Occipital lobe (tissue), 2 donors: ENCODE results near the gene CD209. TPM values are rescaled to one million over a fixed set of nuclear protein-coding genes. Genes with fewer than 3 reads are reported as not detected.
"Not testable (repeated sequence)": the region's sequence is repeated elsewhere in the genome, so short reads cannot be mapped to it uniquely, and the experiment has no call there.

ENCODE experiments used
- DNase-seq: peaks from one replicate; lab custom pipeline; 2025; lab: John Stamatoyannopoulos, UW
- total RNA-seq: library from RNA; depleted of rRNA; stranded (reverse); fragments of >200 nt; gene quantifications from one replicate; pipeline ENCODE4 v1.2.3, GENCODE V29; 2014

Gene CD209
- total RNA-seq, 1 donor from 2014 or later: 0.47 TPM

DNA sequence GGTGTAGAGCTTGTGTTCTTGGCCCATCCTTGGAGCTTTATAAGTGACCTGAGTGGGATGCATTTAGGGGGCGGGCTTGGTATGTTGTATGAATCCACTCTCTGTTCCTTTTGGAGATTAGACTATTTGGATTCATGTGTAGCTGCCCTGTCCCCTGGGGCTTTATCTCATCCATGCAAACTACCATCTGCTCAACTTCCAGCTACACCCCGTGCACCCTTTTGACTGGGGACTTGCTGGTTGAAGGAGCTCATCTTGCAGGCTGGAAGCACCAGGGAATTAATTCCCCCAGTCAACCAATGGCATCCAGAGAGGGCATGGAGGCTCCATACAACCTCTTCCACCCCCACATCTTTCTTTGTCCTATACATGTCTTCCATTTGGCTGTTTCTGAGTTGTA lies 21.8 kb upstream of the CD209 start:
- DNase-seq: no peak

DNA sequence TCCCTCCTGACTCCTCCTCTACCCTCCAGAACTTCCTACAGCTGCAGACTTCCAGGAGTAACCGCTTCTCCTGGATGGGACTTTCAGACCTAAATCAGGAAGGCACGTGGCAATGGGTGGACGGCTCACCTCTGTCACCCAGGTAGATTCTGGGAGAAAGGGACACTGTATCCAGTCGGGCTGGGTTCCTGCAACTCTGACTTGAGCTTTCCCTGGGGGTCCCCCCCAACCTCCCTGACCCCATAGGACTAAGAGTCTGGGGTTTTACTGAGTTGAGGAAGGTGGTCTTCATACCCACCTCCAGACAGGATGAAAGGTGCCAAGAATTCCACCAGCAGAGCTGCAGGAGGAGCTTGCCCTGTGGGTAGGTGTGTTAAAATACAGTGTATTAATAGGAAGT lies 20.2 kb upstream of the CD209 start:
- no peak for DNase-seq

DNA sequence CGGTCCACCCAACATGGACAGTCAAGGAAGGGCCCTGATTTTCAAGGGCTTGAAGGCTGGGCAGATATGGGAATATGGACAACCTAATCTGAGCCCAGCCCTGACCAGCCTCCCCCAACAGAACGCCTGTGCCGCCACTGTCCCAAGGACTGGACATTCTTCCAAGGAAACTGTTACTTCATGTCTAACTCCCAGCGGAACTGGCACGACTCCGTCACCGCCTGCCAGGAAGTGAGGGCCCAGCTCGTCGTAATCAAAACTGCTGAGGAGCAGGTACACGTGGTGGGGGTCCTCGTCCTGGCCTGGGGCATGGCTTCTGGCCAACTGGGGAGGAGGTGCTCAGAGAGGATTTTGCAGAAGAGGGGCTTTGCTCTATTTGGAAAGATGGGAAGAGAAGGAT lies 19.2 kb upstream of the CD209 start:
- DNase-seq: no peak

DNA sequence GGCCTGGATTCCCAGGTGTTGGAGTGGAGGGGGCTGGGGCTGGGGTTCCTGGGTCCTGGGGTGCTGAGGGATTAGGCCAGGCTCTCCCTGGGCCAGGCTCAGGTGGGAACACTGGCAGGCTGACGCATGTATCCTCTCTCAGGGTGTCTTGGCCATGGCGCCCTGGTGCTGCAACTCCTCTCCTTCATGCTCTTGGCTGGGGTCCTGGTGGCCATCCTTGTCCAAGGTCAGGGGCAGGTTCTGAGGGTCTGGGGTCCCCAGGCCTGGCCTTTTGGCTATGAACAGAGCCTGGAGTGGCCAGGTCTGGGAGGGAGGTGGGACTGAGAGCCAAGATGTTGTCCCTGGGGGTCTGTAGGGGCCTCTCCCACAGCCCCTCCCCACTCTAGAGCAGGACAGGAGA lies 17.7 kb upstream of the CD209 start:
- not testable (repeated sequence) for DNase-seq

DNA sequence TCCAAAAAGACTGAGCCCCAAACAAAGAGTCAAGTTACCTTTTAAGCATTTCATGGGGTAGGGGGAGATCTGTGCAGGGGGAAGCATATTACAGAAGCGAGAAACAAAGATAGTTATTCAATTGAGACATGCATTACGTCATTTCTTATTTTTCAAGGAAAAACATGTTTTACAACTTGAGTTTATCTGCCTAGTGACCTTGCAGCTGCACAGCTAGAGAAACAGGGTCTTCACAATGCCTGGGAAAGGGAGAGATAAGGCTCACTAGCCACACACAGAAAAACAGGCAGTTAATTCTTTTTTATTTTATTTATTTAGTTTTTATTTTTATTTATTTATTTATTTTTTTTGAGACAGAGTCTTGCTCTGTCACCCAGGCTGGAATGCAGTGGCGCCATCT lies 16.8 kb upstream of the CD209 start:
- not testable (repeated sequence) for DNase-seq

DNA sequence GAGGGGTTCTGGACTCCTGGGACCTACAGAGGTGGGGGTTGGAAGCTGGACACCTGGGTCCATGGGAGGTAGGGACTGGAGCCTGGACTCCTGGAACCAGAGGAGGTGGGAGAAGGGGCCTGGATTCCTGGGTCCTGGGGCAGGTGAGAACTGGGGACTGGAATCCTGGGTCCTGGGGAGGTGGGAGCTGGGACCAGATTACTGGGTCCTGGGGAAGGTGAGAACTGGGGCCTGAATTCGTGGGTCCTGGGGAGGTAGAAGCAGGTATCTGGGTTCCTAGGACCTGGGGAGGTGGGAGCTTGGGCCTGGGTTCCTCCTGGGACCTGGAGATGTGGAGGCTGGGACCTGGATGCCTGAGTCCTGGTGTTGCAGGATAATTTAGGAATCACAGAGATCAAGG lies 16.4 kb upstream of the CD209 start:
- DNase-seq: no peak

DNA sequence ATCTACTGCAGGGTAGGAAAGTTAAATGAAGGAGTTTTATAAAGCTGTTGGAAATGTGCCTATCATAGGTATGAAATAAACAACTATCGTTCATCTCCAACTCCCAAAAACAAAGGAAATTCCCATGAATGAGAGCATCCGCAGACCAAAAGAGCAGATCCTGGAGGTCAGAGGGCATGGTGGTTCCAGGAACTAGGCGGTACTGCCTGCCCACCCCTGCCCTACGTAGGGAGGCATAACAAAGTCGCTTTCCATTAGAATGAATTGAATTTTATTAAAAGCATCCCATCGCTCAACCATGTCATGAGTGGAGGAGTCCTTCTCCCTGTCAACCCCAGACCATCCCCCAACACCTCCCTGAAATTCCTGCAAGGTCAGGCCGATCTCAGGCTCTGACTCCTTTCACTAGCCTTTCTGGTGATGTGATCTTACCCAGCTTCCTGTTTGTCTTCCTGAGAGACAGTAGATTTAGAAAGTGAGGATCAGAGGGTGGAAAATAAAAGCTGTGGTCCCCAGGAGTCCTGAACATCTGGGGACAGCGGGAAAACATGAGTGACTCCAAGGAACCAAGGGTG lies 15.5 kb upstream of the CD209 start, which contains the start of gene CLEC4M:
TSS of gene CLEC4M (plus strand) at position 525 of the 575 bp plus-strand sequence. CDS start at position 549, 24 bp downstream.
- DNase-seq: no peak

DNA sequence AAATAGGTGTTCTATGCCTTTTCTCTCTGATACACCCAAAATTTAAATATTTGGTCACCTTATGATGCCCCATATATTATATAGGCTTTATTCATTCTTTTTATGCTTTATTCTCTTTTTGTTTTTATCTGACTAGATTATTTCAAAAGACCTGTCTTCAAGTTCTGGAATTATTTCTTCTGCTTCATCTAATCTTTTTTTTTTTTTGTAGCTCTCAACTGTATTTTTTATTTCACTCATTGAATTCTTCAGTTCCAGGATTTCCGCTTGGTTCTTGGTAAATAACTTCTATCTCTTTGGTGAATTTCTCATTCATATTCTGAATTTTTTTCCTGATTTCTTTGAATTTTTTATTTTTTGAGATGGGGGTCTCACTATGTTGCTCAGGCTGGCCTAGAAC lies 11.8 kb upstream of the CD209 start:
- DNase-seq: no peak

DNA sequence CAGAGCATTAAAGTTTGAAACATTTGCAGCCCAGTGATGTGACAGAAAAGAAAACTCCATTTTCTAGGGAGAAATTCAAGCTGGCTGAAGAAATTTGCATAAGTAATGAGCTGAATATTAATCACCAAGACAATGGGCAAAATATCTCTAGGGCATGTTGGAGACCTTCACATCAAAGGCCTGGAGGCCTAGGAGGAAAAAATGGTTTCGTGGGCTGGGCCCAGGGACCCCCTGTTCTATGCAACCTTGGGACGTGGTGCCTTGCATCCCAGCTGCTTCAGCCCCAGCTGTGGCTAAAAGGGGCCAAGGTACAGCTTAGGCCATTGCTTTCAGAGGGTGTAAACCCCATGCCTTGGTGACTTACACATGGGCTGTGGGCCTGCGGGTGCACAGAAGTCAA lies 10.0 kb upstream of the CD209 start:
- DNase-seq: no peak

DNA sequence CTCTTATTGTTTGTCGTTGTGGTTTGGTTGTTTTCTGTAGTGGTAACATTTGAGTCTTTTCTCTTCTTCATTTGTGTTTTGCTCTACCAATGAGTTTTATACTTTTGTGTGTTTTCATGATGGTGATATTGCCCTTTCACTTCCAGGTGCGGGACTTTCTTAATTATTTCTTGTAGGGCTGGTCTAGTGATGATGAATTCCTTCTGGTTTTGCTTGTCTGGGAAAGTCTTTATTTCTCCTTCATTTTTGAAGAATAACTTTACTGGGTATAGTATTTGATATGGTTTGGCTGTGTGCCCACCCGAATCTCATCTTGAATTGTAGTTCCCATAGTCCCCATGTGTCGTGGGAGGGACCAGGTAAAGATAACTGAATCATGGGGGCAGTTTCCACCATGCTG lies 8.9 kb upstream of the CD209 start:
- no peak for DNase-seq

DNA sequence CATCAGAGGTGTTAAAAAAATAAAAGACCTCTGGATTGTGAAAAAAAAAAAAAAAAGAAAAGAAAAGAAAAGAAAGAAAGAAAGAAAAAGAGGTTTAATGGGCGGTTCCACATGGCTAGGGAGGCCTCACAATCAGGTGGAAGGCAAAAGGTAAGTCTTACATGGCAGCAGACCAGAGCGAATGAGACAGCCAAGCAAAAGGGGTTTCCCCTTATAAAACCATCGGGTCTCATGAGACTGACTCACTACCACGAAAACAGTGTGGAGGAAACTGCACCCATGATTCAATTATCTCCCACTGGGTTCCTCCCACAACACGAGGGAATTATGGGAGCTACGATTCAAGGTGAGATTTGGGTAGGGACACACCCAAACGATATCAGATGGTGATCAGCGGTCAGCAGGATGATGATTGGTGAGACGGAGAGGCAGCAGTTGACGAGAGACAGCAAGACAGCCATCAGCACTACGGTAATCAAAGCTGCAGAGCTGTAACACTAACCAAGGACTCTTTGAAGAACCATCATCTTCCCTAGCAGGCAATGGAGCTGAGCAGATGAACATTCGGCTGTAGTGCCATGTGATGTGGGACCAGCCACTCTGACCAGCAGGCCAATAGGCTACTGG lies 3.9 kb upstream of the CD209 start:
- DNase-seq: no peak

DNA sequence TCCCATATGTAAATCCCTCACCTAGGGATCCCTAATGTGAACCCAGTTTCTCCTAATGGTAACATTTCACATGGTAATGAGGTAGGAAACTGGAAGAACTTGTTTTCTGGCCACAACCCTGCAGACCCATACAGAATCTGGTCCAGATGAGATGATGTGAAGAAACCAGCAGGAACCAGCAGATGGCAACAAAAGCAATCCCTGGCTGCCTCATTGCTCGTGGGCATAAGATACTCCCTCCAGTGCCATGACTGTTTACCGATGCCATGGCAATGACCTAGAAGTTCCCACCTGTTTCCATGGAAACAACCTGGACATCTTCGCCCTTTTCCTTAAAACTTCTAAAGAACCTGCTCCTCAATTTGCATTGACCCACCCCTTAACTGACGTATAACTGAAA lies 1.4 kb upstream of the CD209 start:
- DNase-seq: no peak

DNA sequence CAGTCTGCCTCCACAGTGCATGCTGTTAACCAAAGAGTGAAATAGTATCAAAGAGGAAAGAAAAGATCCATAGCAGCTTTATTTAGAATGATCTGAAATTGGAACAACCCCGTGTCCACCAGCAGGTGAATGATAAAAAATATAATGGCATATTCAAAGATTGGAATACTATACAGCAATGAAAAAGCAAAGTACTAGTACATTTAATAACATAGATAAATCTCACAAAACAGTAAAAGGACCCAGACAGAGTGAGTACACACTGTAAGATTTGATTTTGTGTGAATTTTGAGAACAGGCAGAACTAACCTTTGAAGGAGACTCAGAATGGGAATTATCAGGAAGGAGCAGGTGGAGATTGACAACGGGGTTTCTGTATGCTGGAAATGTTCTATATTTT lies 837 bp upstream of the CD209 start:
- no peak for DNase-seq

DNA sequence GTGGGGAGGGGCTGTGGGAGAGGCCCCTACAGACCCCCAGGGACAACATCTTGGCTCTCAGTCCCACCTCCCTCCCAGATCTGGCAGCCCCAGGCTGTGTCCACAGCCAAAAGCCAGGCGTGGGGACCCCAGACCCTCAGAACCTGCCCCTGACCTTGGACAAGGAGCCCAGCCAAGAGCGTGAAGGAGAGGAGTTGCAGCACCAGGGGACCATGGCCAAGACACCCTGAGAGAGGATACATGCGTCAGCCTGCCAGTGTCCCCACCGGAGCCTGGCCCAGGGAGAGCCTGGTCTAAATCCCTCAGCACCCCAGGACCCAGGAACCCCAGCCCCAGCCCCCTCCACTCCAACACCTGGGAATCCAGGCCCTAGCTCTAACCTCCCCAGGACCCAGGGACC lies 1.0 kb downstream of the CD209 start:
- DNase-seq: not testable (repeated sequence)

DNA sequence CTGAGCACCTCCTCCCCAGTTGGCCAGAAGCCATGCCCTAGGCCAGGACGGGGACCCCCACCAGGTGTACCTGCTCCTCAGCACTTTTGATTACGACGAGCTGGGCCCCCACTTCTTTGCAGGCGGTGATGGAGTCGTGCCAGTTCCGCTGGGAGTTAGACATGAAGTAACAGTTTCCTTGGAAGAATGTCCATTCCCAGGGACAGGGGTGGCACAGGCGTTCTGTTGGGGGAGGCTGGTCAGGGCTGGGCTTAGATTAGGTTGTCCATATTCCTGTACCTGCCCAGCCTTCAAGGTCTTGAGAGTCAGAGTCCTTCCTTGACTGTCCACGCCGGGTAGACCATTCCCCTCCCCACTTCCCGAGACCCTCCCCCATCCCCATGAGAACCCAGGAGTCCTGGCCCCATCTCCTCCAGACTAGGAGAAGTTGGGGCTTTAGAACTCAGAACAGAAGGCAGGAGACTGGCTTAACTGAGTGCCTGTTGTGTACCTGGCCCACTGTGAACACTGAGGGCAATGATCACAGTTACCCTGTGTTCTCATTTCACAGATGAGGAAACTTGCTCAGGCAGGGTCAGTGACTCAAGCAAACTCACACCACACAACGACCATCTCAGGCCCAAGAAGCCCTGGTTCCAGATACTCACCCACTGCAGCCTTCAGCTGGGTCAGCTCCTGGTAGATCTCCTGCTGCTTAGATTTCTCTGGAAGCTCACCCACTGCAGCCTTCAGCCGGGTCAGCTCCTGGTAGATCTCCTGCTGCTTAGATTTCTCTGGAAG lies 2.3 kb downstream of the CD209 start:
- no peak for DNase-seq

DNA sequence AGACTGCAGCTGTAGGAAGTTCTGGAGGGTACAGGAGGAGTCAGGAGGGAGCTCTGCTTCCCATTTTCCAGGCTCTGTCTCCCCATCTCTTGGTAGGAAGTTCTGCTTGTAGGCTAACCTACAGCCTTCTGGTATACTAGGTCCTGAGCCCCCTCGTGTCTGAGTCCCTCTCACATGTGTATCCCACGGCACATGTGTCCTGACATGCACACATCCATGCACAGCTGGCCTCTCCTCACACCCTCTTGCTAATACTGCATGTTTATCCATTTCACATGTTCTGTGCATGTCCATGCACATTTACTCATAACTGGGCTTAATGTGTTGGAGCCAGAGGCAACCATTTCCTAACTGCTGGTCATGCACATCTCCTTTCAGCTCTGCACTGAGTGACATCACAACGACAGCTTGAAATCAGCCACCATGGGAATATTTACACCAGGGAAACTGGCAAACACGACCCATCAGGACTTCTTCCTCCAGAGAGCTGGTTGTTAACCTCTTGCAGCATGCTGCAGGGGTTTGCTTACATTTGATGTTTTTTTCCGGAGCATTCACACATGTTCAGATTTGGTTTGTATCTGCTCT lies 3.0 kb downstream of the CD209 start:
- DNase-seq: no peak

DNA sequence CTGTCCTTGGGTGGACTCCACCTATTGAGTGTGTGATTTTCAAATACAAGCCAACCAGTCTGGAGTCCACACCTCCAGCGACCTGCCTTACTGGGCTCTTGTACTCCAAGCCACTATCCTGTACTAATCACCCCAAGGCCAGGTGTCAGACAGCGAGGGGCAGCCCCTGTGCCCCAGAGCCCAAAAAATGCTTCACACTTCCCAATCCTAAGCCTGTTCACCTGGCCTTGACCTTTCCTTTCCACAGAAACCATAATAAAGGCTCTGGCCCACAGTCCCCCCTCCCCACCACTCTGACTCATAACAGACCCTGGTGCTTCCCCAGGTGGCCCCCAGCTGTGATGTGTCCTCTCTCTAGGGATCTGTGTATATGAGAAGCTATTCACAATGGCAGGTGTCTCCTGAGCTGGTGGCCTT lies 3.9 kb downstream of the CD209 start:
- no peak for DNase-seq

DNA sequence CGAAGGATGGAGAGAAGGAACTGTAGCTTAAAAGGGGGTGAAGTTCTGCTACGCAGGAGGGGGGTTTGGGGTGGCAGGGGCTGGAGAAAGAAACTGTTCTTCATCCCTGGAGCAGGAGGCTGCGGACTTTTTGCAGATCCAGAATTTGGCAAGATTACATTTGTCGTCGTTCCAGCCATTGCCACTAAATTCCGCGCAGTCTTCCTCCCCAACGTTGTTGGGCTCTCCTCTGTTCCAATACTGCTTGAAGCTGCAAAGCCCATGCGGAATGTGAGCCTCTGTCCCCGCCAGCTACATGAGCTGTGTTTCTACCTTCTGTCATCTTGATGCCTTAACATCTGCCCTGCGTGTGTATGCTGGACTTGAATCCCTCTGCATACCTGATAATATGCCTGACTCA lies 4.3 kb downstream of the CD209 start:
- no peak for DNase-seq

DNA sequence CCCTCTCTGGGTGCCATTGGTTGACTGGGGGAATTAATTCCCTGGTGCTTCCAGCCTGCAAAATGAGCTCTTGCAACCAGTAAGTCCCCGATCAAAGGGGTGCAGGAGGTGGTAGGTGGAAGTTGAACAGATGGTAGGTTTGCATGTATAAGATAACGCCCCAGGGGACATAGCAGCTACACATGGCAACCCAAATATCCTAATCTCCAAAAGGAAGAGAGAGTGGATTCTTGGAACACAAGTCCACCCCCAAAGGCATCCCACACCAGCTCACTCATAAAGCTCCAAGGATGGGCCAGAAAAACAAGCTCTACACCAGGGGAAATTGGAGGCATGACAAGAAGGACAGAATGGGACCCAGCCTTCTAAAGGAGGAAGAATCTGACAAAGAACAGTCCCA lies 4.8 kb downstream of the CD209 start:
- DNase-seq: no peak

DNA sequence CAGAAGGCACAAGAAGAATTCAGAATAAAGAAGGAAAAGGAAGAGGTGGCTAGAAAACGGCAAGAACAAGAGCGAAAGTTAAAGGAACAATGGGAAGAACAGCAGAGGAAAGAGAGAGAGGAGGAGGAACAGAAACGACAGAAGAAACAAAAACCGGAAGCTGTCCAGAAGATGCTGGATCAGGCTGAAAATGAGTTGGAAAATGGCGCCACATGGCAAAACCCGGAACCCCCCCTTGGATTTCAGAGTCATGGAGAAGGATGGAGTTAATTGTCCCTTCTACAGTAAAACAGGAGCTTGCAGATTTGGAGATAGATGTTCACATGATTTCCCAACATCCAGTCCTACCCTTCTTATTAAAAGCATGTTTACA lies 6.7 kb downstream of the CD209 start:
- no peak for DNase-seq

DNA sequence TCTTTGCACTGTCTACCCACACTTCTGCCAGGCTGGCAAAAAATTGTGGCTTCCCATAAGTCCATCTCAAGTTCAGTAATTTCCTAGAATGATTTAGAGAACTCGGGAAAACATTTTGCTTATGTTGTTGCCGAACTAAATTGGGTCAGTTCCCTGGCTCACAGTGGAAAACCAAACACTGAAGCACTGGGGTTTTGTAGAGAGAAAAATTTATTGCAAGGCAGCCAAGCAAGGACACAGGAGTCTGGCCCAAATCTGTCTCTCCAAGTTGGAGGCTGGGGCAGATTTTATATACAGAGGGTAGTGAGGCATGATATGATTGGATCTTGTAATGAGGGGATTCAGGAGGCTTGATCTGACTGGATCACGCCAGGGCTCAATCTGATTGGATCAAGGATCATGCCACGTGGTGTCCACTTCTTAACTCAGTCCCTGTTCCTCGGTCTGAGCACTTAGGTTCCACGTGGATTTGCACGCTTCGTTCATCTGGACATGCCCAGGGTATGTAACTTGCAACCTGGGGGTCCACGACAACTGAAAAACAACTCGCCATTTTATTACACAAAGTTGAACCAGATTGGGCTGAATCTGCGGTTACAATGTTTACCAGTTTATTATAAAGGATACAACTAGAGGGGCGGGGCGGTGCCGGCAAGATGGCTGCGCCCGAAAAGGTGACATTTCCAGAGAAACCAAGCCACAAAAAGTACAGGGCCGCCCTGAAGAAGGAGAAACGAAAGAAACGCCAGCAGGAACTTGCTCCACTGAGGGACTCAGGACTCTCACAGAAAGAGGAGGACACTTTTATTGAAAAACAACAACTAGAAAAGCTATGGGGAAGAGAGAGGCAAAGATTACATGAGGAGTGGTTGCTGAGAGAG lies 7.3 kb downstream of the CD209 start:
- DNase-seq: no peak
